NCI-H1436 (cell line): ENCODE measurements around the gene NLRP1.

Source experiments
- DNase-seq: peaks from one replicate; lab custom pipeline; 2025; lab: John Stamatoyannopoulos, UW

The NLRP1 gene

DNA sequence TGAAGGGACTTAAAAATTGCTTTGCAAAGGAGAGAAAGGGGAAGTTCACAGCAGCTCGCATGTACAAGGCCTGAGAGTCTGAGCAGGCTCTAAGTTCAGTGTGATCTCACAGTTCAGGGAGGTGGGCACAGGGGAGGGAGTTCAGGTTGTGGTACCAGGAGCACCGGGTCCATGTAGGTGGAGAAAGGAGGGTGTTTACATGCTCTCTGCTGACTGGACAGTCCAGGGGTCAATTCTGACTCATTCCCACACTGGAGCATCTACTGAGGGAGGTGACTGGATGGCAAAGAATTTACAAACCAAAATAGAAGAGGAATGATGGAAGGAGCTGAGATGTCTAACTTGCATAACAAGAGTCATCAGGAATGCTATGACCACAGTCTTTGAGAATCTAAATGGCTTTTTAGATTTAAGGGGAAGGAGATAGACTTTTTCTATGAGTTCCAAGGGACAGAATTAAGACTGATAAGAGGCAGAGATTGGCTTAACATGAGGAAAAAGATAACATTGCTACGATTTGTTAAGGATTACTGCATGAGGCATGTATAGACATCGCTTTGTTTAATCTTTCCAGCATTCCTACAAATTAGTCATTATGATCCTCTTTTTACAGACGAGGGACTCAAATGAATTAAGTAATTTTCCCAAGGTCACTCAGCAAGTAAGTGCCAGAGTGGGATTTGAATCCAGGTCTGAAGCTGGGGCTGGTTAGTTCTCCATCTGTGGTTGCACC, 68.1 kb downstream of the NLRP1 start:
- no peak for DNase-seq

DNA sequence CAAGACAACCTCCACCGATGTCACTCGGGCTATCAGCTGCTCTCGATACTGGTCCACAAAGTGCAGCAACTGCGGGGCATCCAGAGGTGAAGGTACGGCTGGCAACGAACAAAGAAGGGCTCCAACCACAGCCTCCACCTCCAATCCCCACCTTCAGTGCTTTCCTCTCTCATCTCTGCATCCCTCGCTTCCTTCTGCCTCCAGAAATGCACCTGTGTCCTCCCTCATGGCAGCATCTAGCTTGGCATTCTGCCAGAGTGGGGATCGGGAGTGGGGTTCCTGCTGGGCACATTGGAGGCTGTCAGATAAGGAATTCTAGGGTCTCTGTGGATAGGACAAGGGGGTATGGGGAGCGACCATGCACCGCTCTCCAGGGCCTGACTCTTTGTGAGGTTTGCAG, 69.3 kb downstream of the NLRP1 start:
- no peak for DNase-seq

DNA sequence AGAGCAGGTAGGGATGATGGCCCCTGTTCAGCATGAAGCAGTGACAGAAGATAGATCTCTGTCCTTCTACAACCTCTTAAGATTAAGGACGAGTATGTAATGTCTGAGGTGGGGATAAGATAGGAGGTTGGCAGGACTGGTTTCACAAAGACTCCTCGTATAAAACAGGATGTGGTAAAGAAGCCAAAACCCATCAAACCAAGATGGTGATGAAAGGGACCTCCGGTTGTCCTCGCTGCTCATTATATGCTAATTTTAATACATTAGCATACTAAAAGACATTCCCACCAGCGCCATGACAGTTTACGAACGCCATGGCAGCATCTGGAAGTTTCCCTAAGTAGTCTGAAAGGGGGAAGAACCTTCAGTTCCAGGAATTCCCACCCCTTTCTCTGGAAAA, 70.7 kb downstream of the NLRP1 start:
- DNase-seq = no peak

DNA sequence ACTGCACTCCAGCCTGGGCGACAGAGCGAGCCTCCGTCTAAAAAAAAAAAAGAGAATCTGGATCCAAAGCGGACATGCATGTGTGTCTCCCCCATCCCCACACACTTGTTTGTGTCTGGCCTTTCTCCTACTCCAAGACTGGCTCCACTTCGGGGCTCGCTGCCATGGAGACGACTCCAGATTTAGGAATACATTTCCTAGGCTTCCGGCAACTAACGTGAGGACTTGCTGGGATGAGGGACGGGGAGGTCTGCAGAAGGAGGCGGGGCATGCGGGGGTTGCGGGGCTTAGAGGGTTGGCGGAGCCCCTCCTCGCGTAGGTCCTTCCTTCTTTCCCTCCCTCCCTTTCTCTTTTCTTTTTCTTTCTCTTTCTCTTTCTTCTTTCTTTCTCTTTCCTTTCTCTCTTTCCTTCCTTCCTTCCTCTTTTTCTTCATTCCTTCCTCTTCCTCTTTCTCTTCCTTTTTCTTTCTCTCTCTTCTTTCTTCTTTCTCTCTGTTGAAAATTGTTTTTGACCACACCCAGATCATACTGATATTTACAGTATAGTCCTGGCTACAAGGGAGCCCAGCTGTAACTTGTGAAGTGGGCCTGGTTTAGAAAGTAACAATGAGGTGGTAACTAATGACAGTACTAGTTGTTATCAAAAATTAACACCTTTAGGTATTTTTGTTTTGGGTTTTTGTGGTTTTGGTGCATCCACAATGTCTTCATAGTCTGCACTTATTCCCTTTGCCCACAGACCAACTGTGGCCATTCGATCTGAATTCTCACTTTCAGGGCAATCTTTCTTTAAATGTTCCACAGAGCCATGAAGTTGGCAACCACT, 72.7 kb downstream of the NLRP1 start:
- DNase-seq = no peak

DNA sequence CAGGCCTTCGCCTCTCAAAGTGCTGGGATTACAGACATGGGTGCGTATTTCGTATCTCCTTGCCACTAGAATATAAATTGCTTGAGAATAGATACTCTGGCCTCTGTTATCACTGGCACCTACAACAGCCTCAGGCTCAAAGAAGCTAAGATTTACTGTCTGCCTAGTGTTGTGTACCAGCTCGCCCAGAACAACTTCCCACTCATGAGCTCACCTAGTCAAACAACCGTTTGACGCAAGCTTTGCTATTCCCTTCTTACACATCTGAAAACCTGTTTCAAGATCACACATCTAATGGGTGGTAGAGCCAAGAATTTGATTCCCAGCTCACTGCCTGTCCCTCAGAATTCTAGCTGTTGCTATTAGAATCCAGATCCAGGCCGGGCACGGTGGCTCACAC, 73.5 kb downstream of the NLRP1 start:
- DNase-seq = no peak

DNA sequence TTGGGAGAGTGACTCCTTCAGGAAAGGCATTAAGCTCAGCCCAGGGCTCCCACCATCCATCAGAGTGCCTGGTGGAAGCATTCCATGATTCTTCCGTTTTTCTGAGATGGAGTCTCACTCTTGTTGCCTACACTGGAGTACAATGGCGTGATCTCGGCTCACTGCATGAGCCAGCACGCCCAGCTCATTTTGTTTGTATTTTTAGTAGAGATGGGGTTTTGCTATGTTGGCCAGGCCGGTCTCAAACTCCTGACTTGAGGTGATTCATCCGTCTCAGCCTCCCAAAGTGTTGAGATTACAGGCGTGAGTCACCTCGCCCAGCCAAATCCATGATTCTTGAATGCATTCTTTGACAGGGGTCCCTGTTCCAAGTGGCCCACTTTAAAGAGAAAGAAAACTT, 74.8 kb downstream of the NLRP1 start:
- DNase-seq = no peak

DNA sequence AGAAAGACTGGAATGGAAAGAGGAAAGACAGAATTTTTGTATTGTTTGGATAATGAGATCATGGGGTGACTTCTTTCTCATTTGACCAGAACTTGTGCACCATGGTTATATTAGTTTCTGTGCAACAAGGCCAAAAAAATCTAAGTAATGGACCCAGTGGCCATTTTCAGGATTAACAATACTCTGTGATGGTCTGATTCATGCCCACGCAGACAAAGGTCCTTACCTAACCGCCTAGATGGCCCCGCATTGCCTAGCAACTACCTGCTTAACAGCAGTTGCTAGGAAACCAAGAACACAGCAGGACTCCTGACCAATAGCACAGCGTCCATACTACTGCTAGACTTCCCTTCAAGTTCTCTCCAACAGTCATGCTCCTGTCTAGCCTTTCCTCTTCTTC, 75.5 kb downstream of the NLRP1 start:
- DNase-seq = no peak

DNA sequence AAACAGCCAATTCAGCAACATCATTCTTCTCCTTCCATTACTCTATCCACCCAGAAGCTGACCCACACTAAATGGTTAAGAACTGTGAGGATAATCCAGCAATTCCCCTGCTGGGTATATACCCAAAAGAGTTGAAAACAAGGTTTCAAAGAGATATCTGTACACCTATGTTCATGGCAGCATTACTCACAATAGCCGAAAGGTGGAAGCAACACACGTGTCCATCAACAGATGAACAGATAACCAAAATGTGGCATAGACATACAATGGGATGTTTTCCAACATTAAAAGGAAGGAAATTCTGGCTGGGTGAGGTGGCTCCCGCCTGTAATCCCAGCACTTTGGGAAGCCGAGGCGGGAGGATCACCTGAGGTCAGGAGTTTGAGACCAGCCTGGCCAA, 78.0 kb downstream of the NLRP1 start:
- no peak for DNase-seq

DNA sequence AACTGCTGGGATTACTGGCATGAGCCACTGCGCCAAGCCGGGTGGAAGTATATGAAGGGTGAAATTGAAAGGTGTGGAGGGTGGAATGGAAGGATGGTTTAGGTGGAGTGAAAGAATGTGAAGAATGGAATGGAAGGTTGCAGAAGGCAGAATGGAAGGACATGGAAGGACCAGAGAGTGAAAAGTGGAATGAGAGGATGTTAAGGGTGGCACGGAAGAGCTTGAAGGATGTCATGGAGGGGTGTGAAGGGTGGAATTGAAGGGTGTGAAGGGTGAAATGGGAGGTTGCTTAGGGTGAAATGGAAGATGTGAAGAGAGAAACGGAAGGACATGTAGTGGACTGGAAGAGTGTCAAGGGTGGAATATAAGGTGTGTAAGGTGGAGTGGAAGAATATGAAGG, 81.8 kb downstream of the NLRP1 start:
- DNase-seq = no peak

DNA sequence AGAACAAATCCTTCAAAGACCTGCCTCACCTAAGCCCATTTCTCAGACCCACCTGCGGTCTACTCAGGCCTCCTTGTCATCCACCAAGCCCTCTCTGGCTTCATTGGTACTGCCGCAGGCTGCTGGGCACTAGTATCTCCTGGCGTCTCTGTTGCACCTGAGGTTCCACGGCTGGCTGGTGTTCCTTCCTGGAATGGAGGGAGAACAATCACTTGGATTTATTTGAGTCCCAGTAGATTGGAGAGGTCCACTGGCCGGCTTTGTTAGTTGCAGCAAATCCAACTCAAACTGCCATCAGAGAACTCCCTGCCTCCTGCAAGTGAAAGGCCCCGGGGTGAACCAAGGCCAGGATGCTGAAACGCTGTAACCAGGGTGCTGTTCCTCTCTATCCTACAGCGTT, 82.6 kb downstream of the NLRP1 start:
- DNase-seq = no peak

DNA sequence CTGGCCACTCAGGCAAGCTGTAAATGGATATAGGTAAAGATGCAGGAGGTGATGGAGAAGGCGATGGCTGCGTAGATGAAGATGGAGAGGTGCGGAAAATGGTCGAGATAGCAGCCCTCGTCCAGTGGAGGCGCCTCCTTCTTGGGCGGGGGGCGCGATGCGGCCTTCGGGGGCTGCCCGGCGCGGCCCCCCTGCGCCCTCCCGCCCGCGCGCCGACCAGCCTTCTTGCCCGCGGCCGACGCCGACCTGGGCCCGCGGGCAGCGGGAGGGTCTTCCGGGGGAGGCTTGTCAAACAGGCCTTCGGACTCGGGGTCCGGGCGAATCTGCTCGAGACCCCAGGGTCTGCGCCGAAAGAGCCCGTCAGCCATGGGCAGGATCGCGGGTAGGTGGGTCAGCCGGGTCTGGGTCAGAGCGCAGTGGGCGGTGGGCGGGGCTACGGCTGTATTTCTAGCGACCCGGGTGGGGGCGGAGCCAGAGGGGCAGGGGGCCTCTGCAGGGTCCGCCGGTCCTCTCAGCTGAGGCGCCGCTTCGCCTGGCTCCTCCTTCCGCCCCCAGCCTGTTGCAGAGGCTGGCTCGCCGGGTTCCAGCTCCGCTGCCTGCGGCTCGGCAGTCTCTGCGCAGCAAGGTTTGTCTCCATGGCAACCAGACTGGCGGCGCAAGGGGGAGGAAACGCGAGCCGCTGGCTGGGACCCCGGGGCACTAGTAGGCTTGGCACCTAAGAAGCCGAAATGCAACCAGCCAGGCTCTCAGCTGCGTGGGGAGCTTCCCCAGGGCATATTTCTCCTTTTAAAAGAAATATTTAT, 83.5 kb downstream of the NLRP1 start:
- no peak for DNase-seq

DNA sequence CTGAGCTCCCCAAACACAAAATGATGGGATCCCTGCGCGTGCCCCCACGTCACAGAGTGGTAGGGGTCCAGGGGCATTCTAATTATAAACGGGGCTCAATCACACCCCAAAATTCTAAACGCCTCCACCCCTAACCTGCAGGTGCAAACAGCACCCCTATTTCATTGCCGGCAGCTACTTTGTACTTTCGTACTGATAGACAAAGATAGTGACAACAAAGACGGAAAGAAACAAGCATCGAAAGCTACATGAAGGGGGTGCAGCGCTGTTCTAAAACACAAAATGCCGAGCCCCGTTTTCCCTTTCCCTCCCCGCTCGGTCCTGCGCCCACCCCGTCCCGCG, 84.1 kb downstream of the NLRP1 start:
- no peak for DNase-seq

DNA sequence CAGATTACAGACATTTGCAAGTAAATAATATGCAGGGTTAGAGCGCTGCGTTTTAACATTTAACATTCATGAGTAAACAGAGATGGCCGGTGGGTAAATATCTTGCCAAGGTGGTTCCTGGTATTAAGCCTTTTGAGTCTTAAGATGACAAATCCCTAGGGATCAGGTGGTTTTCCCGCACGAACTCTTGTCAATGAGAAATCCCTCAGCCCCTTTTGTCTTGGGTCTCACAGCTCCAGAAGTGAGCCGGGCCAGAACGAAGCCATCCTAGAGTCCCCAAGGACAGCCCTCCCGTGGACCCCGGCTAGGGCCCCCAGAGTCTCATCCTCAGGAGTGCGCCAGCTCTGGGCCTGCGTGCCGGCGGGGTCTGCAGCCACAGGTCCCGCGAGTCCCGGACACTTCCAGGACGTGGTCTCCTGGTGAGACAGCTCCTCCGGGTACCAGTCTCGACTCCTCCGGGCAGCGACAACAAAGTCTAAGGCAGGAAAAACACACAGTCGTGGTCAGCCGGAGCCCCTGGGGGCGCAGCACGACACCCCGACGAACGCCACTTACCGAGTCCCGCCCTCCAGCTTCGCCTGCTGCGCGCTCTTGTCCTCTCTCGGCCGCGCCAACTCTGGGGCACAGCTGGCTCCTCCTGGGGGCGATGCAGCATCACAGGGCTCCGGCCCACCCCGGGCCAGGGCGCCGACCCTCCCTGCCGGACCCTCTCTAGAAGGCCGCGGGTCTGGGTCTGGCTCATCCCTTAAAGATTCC, 84.7 kb downstream of the NLRP1 start:
- no peak for DNase-seq

DNA sequence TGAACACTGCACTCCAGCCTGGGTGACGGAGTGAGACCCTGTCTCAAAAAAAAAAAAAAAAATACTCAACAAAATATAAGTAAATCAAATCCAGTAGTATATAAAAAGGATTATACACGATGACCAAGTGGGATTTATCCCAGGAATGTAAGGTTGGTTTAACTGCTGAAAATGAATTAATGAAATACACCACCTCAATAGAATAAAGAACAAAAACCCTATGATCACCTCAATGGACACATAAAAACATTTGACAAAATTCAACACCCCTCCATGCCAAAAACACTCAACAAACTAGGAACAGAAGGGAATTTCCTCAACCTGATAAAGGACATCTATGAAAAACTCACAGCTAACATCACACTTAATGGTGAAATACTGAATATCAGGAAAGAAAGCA, 91.3 kb downstream of the NLRP1 start:
- DNase-seq = no peak

DNA sequence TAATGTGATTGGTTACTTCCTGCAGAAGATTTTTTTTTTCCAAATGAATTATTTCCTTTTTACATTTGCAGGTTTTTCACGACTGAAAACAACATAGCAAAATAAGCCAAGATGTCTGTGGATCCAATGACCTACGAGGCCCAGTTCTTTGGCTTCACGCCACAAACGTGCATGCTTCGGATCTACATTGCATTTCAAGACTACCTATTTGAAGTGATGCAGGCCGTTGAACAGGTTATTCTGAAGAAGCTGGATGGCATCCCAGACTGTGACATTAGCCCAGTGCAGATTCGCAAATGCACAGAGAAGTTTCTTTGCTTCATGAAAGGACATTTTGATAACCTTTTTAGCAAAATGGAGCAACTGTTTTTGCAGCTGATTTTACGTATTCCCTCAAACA, 95.6 kb downstream of the NLRP1 start:
- DNase-seq = no peak

DNA sequence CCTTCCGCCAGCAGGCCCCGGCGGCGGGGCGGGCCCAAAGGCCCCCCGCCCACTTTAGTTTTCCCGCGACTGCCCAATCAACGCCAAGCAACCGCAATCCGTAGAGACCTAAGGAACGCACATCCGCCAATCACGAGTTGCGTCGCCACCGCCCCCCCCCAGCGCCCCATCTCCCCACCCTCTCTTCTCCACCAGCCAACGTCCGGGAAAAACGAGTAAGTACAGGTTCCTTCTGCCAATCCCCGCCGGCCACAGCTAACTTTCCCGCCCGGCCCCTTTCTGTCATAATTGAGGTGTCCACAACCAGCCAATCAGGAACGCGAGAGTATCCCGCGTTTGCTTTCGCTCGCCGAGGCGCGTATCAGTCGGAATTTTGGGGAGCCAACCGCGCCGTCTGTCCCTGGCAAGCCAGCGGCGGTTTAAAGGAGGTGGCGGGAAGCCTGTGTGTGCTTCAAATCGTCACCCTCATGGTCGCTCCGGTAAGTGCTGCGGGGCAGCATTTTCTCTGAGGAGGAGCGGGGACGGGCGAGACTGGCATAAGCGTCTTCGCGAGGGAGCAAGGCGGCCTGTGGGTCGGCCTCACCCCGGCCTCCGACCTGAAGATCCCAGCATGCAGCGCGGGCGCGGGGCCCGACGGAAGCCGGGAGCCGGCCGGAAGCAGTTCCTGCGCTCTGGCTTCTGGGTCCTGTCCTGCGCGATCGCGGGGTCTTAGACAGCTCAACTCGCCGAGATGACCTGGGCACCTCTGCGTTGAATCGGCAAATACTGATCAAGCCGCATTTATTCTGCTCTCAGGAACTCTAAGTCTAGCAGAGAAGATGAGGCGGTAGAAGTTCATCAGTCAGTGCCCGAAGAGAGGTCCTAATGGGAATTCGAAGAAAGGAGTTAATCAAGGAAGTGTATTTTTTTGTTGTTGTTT, 97.8 kb downstream of the NLRP1 start, which contains the start of gene MIS12:
TSS of gene MIS12 (plus strand) at position 361 of the 919 bp plus-strand sequence. CDS start 2,297 bp downstream, outside the sequence.
- DNase-seq = peak; percentile 98

DNA sequence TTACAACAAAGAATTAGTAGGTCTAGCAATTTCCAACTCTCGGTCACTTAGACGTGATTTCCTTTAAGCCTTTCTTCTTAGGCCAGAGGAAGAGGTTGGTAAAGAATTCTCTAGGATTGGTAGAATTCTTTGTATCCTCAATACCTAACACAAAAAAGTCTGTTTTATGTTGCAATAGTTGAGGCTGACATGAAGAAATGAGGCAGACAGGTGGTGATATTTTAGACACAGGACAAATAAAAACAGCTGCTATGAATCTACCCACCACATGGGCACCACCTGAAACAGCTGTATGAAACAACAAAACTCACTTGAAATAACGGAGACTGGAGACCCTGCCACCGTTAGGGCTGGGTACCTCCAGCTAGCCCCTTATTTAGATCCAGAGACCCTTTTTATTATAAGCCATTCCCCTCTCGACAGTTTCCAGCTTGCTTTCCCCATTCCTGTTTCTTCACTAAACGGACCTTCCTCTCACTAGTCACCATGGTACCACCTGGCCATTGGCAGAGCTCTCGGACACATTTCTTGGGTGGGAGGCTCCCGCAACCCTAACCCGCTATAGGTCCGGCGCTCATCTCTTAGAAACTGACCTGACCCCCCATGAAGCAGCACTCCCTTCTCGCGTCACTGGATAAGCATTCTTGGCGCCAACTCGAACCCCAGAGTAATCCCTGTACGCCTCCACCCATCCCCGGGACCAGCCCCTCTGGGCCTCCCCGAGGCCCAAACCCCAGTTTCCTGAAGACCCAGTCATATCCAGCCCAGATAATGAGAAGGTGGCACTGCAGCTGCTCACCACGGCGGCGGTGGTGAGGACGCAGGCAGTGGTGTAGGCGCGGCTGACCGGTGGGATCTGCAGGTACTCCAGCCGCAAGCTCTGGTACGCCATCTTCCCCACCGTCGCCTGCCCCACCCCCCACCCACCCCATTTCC, 98.8 kb downstream of the NLRP1 start, which contains the start of gene DERL2:
TSS of gene DERL2 (minus strand) at position 909 of the 936 bp plus-strand sequence. CDS start at position 892, 17 bp downstream.
- no peak for DNase-seq

DNA sequence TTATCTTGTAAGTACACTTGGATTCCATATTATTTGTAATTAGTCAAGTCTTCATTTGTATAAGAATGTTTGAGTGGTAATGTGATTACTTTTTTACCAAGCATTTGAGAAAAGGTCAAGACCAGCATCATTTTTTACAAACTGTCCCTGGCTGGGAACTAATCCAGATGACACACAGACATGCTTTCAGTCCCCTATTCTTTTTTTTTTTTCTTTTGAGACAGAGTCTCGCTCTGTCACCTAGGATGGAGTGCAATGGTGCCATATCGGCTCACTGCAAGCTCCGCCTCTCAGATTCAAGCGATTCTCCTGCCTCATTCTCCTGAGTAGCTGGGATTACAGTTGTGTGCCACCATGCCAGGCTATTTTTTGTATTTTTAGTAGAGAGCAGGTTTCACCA, 102.9 kb downstream of the NLRP1 start:
- no peak for DNase-seq

DNA sequence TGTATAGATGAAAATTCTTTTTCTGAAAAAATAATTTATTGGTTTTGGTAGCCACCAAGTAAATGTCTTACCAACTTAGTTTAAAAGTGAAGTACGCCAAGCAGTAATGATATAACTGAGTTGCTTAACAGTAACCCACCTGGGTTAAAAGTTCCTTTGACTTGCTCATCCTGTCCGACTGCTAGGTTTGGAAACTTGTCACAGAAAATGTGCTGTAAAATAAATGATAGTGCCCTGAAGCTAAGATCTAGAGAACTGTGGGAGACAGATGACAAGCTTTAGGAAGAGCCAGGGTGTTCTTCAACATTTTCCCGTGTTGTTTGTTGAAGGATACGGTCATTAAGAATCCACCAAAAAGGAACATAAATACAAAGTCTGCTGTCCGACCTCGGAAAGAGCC, 103.3 kb downstream of the NLRP1 start:
- no peak for DNase-seq

DNA sequence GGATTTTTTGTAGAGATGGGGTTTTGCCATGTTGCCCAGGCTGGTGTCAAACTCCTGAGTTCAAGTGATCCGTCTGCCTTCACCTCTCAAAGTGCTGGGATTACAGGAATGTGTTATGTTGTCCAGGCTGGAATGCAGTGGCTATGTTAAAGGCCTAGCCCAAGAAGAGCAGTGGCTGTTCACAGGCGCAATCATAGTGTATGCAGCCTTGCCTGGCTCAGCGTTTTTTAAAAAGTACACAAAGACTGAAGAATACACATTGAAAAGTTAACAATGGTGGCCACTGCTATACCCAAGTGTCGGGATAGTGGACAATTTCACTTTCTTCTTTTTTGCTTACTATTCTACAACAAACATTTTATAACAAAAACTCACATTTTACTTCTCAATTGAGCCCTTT, 105.3 kb downstream of the NLRP1 start:
- DNase-seq = no peak
